ENCODE data around the gene OR5H2. TPM values are rescaled to one million over a fixed set of nuclear protein-coding genes. Genes with fewer than 3 reads are reported as not detected.

Gene OR5H2
- total and polyA plus RNA-seq, 10 of the 15 experiments (the other 5 are each of a cell fraction or from before 2014, with no cell fraction given) = 1.7 TPM; not detected in 9

DNA sequence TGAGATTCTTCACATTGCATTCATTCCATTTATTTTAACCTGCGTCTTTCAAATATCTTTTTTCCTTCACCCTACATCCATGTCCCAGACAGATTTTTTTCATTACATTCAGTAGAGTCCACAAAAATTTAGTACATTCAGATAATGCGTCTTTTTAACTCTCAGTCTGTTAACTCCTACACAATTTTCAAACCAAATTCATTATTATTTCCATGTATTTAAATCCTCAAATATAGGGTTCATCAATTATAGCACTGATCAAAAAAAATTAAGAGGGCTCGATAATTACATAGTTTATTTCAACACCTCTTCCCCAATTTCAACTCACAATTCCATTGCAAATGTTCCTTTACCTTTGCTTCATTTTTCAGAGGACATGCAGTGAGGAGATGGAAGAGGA, 18.4 kb upstream of the OR5H2 start, which contains the start of gene OR5H6:
Gene OR5H6, plus strand, starts transcription at position 301 of the 400 bp plus-strand sequence. Its CDS starts 89 bp downstream, at position 390.
- Histone ChIP-seq H3K36me3 (ENCODE audit: control insufficient read depth in 2 of 2, insufficient read depth in 2 of 2, low read length in 1 of 2) (no peaks in the 10 kb centered on the region), H3K27me3 (replicated peaks in 1 of 2; ENCODE audit: control insufficient read depth in 2 of 2, insufficient read depth in 2 of 2, low read length in 1 of 2) (no peaks in the 10 kb centered on the region), H2AFZ (ENCODE audit: control insufficient read depth, low read depth, low read length) (no peak within 1 kb of the TSS), H3K4me3 (no peak within 1 kb of the TSS), H3K79me2 (ENCODE audit: control insufficient read depth, insufficient read depth, low read length) (no peaks in the 10 kb centered on the region), H4K20me1 (ENCODE audit: control insufficient read depth, insufficient read depth) (no peaks in the 10 kb centered on the region), H3K9me3 (replicated peaks; ENCODE audit: control insufficient read depth, insufficient read depth, low read length) (no peaks in the 10 kb centered on the region; the same call in 2 of the 3 replicates), H3K9ac (ENCODE audit: control insufficient read depth, insufficient read depth, low read length) (no peak within 1 kb of the TSS), H3K27ac (ENCODE audit: control insufficient read depth, insufficient read depth) (no peak within 1 kb of the TSS), H3K4me2 (ENCODE audit: control insufficient read depth, insufficient read depth) (no peak within 1 kb of the TSS), H3K4me1 (ENCODE audit: control insufficient read depth, insufficient read depth, low read length) (no peaks in the 10 kb centered on the region)
- intact Hi-C loops (cut with micrococcal nuclease; ENCODE audit: unreplicated experiment) = no loop called here
- no peak for DNase-seq (ENCODE audit: low read depth, low spot score)
- no peak for ATAC-seq
- in situ Hi-C loops (cut with MboI) = no loop called here
- no peak for FAIRE-seq
- RAD21 ChIA-PET (ENCODE audit: unreplicated experiment) = no interaction called here
- CTCF ChIA-PET = no interaction called here
- BruUV-seq (replicated peaks) = no TSS peak
- POLR2A ChIA-PET = no interaction called here
- SMC1A ChIA-PET (ENCODE audit: uncharacterized antibody, unreplicated experiment) = no interaction called here
- 29% methylated on average over 3 of the region's 3 CpGs for WGBS (ENCODE audit: insufficient coverage, insufficient replicate concordance, low lambda C conversion rate, missing lambda C conversion rate)
- TF ChIP-seq GABPA (IDR thresholded peaks at IDR 0.05; ENCODE audit: low read depth) (no peak), RFX5 (IDR thresholded peaks at IDR 0.05; ENCODE audit: low read depth, low read length) (no peak), FOXK2 (IDR thresholded peaks at IDR 0.05) (no peak), IKZF2 (IDR thresholded peaks at IDR 0.05) (no peak), SIX5 (IDR thresholded peaks at IDR 0.05; ENCODE audit: low read depth, low read length, severe bottlenecking) (no peak), CHD2 (IDR thresholded peaks at IDR 0.05; ENCODE audit: borderline replicate concordance, low read depth, low read length) (no peak), TCF12 (IDR thresholded peaks at IDR 0.05; ENCODE audit: low read depth, low read length) (no peak), TBL1XR1 (IDR thresholded peaks at IDR 0.05; ENCODE audit: low read depth, low read length) (no peak)
- TF ChIP-seq, protein P1, sequence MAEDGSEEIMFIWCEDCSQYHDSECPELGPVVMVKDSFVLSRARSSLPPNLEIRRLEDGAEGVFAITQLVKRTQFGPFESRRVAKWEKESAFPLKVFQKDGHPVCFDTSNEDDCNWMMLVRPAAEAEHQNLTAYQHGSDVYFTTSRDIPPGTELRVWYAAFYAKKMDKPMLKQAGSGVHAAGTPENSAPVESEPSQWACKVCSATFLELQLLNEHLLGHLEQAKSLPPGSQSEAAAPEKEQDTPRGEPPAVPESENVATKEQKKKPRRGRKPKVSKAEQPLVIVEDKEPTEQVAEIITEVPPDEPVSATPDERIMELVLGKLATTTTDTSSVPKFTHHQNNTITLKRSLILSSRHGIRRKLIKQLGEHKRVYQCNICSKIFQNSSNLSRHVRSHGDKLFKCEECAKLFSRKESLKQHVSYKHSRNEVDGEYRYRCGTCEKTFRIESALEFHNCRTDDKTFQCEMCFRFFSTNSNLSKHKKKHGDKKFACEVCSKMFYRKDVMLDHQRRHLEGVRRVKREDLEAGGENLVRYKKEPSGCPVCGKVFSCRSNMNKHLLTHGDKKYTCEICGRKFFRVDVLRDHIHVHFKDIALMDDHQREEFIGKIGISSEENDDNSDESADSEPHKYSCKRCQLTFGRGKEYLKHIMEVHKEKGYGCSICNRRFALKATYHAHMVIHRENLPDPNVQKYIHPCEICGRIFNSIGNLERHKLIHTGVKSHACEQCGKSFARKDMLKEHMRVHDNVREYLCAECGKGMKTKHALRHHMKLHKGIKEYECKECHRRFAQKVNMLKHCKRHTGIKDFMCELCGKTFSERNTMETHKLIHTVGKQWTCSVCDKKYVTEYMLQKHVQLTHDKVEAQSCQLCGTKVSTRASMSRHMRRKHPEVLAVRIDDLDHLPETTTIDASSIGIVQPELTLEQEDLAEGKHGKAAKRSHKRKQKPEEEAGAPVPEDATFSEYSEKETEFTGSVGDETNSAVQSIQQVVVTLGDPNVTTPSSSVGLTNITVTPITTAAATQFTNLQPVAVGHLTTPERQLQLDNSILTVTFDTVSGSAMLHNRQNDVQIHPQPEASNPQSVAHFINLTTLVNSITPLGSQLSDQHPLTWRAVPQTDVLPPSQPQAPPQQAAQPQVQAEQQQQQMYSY (CRISPR knock-in tag; IDR thresholded peaks at IDR 0.05) = no peak
- TF ChIP-seq, protein P2, sequence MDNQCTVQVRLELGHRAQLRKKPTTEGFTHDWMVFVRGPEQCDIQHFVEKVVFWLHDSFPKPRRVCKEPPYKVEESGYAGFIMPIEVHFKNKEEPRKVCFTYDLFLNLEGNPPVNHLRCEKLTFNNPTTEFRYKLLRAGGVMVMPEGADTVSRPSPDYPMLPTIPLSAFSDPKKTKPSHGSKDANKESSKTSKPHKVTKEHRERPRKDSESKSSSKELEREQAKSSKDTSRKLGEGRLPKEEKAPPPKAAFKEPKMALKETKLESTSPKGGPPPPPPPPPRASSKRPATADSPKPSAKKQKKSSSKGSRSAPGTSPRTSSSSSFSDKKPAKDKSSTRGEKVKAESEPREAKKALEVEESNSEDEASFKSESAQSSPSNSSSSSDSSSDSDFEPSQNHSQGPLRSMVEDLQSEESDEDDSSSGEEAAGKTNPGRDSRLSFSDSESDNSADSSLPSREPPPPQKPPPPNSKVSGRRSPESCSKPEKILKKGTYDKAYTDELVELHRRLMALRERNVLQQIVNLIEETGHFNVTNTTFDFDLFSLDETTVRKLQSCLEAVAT (IDR thresholded peaks at IDR 0.05) = no peak
- TF ChIP-seq, protein P3, sequence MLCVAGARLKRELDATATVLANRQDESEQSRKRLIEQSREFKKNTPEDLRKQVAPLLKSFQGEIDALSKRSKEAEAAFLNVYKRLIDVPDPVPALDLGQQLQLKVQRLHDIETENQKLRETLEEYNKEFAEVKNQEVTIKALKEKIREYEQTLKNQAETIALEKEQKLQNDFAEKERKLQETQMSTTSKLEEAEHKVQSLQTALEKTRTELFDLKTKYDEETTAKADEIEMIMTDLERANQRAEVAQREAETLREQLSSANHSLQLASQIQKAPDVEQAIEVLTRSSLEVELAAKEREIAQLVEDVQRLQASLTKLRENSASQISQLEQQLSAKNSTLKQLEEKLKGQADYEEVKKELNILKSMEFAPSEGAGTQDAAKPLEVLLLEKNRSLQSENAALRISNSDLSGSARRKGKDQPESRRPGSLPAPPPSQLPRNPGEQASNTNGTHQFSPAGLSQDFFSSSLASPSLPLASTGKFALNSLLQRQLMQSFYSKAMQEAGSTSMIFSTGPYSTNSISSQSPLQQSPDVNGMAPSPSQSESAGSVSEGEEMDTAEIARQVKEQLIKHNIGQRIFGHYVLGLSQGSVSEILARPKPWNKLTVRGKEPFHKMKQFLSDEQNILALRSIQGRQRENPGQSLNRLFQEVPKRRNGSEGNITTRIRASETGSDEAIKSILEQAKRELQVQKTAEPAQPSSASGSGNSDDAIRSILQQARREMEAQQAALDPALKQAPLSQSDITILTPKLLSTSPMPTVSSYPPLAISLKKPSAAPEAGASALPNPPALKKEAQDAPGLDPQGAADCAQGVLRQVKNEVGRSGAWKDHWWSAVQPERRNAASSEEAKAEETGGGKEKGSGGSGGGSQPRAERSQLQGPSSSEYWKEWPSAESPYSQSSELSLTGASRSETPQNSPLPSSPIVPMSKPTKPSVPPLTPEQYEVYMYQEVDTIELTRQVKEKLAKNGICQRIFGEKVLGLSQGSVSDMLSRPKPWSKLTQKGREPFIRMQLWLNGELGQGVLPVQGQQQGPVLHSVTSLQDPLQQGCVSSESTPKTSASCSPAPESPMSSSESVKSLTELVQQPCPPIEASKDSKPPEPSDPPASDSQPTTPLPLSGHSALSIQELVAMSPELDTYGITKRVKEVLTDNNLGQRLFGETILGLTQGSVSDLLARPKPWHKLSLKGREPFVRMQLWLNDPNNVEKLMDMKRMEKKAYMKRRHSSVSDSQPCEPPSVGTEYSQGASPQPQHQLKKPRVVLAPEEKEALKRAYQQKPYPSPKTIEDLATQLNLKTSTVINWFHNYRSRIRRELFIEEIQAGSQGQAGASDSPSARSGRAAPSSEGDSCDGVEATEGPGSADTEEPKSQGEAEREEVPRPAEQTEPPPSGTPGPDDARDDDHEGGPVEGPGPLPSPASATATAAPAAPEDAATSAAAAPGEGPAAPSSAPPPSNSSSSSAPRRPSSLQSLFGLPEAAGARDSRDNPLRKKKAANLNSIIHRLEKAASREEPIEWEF (IDR thresholded peaks at IDR 0.05; ENCODE audit: insufficient replicate concordance, low read depth, low read length) = no peak

All from GM12878 (cell line).